ENCODE results near the gene GGNBP2.

GGNBP2 gene

DNA sequence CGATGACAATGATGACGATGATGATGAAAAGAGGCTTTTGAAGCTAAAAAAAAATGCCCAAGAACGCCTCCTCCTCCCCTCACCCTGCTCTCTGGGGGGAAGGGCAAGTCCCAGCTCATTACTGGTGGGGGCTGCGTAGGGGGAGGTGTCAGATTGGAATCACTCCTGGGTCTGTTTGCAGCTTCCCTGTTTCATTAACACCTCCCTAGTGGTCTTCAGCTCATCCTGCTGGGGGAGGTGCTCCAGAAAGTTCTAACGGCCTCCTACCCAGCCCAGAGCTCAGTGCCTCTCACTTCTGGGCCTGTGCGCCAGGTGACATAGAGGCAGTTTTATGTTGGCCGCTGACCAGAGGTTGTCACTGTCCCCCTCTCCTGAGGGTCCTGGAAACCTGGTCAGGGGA, 69.4 kb downstream of the GGNBP2 start:
- TF ChIP-seq, protein P1, sequence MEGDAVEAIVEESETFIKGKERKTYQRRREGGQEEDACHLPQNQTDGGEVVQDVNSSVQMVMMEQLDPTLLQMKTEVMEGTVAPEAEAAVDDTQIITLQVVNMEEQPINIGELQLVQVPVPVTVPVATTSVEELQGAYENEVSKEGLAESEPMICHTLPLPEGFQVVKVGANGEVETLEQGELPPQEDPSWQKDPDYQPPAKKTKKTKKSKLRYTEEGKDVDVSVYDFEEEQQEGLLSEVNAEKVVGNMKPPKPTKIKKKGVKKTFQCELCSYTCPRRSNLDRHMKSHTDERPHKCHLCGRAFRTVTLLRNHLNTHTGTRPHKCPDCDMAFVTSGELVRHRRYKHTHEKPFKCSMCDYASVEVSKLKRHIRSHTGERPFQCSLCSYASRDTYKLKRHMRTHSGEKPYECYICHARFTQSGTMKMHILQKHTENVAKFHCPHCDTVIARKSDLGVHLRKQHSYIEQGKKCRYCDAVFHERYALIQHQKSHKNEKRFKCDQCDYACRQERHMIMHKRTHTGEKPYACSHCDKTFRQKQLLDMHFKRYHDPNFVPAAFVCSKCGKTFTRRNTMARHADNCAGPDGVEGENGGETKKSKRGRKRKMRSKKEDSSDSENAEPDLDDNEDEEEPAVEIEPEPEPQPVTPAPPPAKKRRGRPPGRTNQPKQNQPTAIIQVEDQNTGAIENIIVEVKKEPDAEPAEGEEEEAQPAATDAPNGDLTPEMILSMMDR (conservative IDR thresholded peaks at IDR 0.05), result no peak
- peak overlapping the region; percentile 49; the same call in 1 of the 2 replicates for H3K27ac ChIP-seq

DNA sequence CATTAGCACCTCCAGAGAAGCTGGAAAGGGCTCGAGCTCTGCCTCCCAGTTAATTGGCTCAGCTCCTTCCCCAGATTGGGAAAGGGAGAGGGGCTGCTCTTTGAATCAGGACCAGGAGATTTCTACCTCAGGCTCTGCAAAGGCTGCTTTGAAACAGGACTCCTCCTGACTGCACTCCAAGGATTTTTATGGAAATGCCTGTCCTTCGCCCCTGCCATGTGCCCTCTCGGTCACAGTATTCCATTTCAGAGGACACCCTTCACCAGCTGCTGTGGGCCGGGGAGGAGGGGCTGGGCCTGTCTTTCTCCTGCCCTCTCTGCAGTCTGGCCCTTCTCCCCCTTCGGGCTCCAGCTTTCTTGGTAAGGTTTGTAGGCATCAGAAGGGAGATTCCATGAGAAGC, 70.2 kb downstream of the GGNBP2 start:
- peak overlapping the region; percentile 49 for H3K27ac ChIP-seq
- TF ChIP-seq, protein P1 (conservative IDR thresholded peaks at IDR 0.05), result no peak

DNA sequence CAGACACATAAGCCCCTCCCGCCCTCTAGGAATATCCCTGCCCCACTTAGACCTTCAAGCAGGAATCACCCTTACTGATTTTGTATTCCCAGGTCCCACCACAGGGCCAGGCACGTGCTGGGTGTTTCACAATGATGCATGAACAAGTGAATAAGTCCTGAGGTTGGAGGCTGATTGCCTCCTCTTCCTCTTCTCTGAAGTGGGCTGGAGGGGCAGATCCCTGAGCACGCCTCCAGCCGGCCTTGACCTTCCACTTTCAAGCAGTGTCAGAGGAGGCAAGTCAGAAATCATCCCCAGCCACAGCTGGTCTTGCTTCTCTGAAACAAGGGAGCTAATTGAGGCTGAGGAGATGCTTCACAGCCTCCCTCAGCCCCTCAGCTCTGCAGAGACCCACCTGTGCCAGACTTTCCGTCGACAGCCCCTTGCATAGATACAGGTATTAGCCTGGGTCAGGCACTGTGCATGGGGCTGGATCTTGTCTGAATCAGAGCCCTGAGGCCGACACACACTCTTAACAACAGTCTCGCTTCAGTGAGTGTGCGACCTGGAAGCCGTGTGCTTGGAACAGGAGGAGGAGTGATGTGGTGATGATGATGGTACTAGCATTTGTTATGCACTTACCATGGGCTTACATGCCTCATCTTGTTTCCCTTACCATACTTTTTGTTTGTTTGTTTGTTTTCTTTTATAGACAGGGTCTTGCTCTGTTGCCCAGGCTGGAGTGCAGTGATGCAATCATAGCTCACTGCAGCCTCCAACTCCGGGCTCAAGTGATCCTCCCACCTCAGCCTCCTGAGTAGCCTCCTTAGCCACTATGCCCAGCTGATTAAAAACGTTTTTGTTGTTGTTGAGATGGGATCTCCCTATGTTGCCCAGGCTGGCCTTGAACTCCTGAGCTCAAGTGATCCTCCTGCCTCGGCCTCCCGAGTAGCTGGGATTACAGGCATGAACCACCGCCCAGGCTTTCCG, 71.6 kb downstream of the GGNBP2 start:
- H3K27ac ChIP-seq, result no peak overlapping the region
- TF ChIP-seq, protein P1 (conservative IDR thresholded peaks at IDR 0.05), result no peak

- TF ChIP-seq, protein P1 (conservative IDR thresholded peaks at IDR 0.05), result no peak
- H3K27ac ChIP-seq, result no peak overlapping the region
Observed at GRCh38 chr17:36617773-36618172, 73.1 kb downstream of the GGNBP2 start.

DNA sequence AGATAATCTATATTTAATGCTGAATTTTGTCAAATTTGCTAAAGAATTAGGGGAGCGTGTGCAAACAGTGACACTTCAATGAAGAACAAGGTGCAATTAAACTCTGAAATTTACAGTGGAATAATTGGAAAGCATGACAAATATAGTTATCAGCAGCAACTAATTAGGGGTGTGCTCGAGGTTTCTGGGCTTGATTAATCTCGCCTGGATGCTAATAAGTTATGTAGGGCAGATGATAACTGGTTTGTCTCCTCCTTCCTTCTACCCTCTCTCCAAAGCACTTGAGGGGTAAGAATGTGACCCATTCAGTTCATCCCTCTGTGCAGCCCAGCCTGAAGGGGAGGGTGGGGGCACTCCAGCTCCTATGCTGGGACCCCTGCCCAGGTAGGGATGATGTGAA, 78.6 kb downstream of the GGNBP2 start:
- H3K27ac ChIP-seq, result no peak overlapping the region
- TF ChIP-seq, protein P1 (conservative IDR thresholded peaks at IDR 0.05), result no peak

DNA sequence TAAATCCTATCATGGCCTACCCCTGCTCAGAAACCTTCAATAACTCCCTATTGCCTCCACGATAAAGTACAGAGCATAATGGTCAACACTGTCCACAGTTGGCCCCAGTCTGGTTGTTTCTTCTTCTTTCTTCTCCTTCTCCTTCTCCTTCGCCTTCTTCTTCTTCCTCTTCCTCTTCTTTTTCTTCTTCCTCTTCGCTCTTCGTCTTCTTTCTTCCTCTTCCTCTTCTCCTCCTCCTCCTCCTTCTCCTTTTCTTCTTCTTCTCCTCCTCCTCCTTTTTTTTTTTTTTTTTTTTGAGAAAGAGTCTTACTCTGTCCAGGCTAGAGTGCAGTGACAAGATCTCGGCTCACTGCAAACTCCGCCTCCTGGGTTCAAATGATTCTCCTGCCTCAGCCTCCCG, 80.5 kb downstream of the GGNBP2 start:
- TF ChIP-seq, protein P1 (conservative IDR thresholded peaks at IDR 0.05), result no peak
- H3K27ac ChIP-seq, result no peak overlapping the region

- H3K27ac ChIP-seq, result no peak overlapping the region
- TF ChIP-seq, protein P1 (conservative IDR thresholded peaks at IDR 0.05), result no peak
Observed at GRCh38 chr17:36627101-36627500, 82.4 kb downstream of the GGNBP2 start.
